Stomach (tissue), 9 donors: ENCODE results near the gene LAGE3. TPM values are rescaled to one million over a fixed set of nuclear protein-coding genes. Genes with fewer than 3 reads are reported as not detected.

Experiments
- DNase-seq, 2 donors: peaks; one replicate each; pipeline versions ENCODE4 v3.0.0 to v3.0.0-alpha.2; 2013 to 2019
- H3K27ac ChIP-seq, 5 donors: fragments of 200-600 bp in 4 of 5; sonication (generic) in 4 of 5; one replicate each; pipeline ENCODE4 v1.5.1; 2013 to 2019; ENCODE audit warnings: mild to moderate bottlenecking in 1 of 5, moderate library complexity in 1 of 5
- H3K27me3 ChIP-seq, 3 donors: fragments of 200-600 bp; sonication (generic); one replicate each; pipeline ENCODE4 v1.5.1; 2017 to 2019; ENCODE audit warnings: mixed run types in 1 of 3
- H3K36me3 ChIP-seq, 4 donors: fragments of 200-600 bp; sonication (generic); 1 replicate in 3 of 4; 2 replicates in 1 of 4; pipeline ENCODE4 v1.5.1; 2016 to 2019
- H3K4me1 ChIP-seq, 4 donors: fragments of 200-600 bp; sonication (generic); one replicate each; pipeline ENCODE4 v1.5.1; 2016 to 2019
- H3K4me3 ChIP-seq, 4 donors: fragments of 200-600 bp; sonication (generic) in 3 of 4; one replicate each; pipeline ENCODE4 v1.5.1; 2016 to 2019; ENCODE audit warnings: mild to moderate bottlenecking in 1 of 4
- H3K9me3 ChIP-seq, 4 donors: fragments of 200-600 bp; sonication (generic); one replicate each; pipeline ENCODE4 v1.5.1; 2016 to 2019
- EP300 ChIP-seq: sonication (generic); formaldehyde crosslinking; IDR thresholded peaks from one replicate; pipeline ENCODE4 v1.6.1; 2017; ENCODE audit warnings: antibody characterized with exemption
- POLR2A ChIP-seq, 4 donors: fragments of 450-650 bp; IDR thresholded peaks; one replicate each; pipeline ENCODE4 v1.6.1; 2016; ENCODE audit warnings: antibody characterized with exemption in 4 of 4, control low read depth in 2 of 4, mild to moderate bottlenecking in 1 of 4, moderate library complexity in 1 of 4
- POLR2AphosphoS5 ChIP-seq, 3 donors: sonication (generic); formaldehyde crosslinking; IDR thresholded peaks; one replicate each; pipeline ENCODE4 v1.6.1; 2016; ENCODE audit warnings: antibody characterized with exemption in 3 of 3
- WGBS, 5 donors: extraction: QIAGEN DNeasy Blood & Tissue Kit in 3 of 5; methylation state at CpG; one replicate each; pipeline versions ENCODE4 v1.1.5 to v1.1.7; 2013 to 2018; 5-methylcytosine and 5-hydroxymethylcytosine counted together
- intact Hi-C: fragments of 100-400 bp; cut with DNase I; formaldehyde crosslinking; loops from one replicate; pipeline ENCODE4 v1.15.1; 2023; ENCODE audit warnings: low total_unique reads
- polyA plus RNA-seq, 3 donors: library from polyadenylated mRNA; stranded (reverse); fragments of 200-250 nt; gene quantifications; one replicate each; pipeline ENCODE4 v1.2.3, GENCODE V29; 2013
- total RNA-seq, 5 donors: library from RNA; depleted of rRNA; stranded (reverse); fragments of >200 nt; gene quantifications; one replicate each; pipeline versions ENCODE4 v1.1.0 to v1.2.3, GENCODE V29; 2014 to 2016
- TF ChIP-seq, protein P1 (sequence below), 7 experiments: fragments of 450-650 bp in 4 of 7; fragments of 200-600 bp in 3 of 7; sonication (generic) in 3 of 7; IDR thresholded peaks; one replicate each; pipeline ENCODE4 v1.5.1; 2016 to 2019; ENCODE audit warnings: antibody characterized with exemption in 7 of 7, control low read depth in 2 of 7, mild to moderate bottlenecking in 1 of 7
- donor health status: healthy with polysubstance abuse.
- donor health status: Bipolar disorder and iron deficiency.
- donor health status: healthy.

The LAGE3 gene
- total and polyA plus RNA-seq, 8 donors = 2.7 to 29.0 (median 8.4) TPM; not detected in 1

DNA sequence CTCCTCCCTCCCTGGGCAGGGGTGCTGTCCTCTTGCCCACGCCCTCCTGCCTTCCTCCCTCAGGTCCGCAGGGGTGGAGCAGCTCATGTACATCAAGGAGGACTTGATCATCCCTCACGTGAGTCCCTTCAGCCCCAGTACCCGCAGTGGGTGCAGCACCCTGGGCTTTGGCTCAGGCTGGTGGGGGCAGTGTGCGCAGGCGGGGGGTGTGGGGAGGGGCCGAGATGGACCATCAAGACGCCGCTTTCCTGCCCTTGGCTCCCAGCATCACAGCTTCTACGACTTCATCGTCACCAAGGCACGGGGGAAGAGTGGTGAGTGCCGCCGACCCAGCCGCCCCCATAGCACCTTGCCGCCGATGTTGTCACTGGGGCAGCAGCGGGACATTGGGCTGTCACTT, 29.5 kb downstream of the LAGE3 start:
- H3K27me3 ChIP-seq = no peaks in the 10 kb centered on the region
- DNase-seq = no peak
- TF ChIP-seq POLR2AphosphoS5 (IDR thresholded peaks at IDR 0.05) = no peak
- intact Hi-C loops = no loop called here
- H3K36me3 ChIP-seq = peaks cover 14 to 54% (median 43%) of the 10 kb centered on the region in 4 donors
- 85 to 97% (median 94%) methylated on average over 7 to 18 of the region's 18 CpGs for WGBS, 5 donors
- no peaks in the 10 kb centered on the region for H3K9me3 ChIP-seq
- no peak overlapping the region for H3K27ac ChIP-seq
- no peak overlapping the region for H3K4me3 ChIP-seq
- H3K4me1 ChIP-seq = peaks cover 9 to 20% (median 15%) of the 10 kb centered on the region in 4 donors

DNA sequence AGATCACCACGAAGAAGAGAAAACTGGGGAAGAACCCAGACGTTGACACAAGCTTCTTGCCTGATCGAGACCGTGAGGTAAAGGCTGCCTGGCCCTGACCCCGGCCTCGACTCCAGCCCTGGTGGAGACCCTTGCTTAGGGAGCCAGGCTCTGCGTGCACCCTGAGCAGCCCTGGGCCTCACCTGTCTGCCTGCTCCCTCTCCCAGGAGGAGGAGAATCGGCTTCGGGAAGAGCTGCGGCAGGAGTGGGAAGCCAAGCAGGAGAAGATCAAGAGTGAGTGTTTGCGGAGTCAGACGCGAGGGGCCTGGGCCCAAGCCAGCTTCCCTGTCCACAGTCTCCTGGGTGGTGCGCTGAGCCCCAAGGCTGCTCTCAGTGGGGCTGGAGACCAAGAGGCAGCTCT, 30.6 kb downstream of the LAGE3 start:
- DNase-seq = no peak
- no peaks in the 10 kb centered on the region for H3K27me3 ChIP-seq
- intact Hi-C loops = no loop called here
- H3K9me3 ChIP-seq = no peaks in the 10 kb centered on the region
- no peak for TF ChIP-seq POLR2A (IDR thresholded peaks at IDR 0.05)
- TF ChIP-seq POLR2AphosphoS5 (IDR thresholded peaks at IDR 0.05) = no peak
- TF ChIP-seq, protein P1, sequence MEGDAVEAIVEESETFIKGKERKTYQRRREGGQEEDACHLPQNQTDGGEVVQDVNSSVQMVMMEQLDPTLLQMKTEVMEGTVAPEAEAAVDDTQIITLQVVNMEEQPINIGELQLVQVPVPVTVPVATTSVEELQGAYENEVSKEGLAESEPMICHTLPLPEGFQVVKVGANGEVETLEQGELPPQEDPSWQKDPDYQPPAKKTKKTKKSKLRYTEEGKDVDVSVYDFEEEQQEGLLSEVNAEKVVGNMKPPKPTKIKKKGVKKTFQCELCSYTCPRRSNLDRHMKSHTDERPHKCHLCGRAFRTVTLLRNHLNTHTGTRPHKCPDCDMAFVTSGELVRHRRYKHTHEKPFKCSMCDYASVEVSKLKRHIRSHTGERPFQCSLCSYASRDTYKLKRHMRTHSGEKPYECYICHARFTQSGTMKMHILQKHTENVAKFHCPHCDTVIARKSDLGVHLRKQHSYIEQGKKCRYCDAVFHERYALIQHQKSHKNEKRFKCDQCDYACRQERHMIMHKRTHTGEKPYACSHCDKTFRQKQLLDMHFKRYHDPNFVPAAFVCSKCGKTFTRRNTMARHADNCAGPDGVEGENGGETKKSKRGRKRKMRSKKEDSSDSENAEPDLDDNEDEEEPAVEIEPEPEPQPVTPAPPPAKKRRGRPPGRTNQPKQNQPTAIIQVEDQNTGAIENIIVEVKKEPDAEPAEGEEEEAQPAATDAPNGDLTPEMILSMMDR (IDR thresholded peaks at IDR 0.05) = no peak
- no peak for TF ChIP-seq EP300
- peaks cover 9 to 22% (median 18%) of the 10 kb centered on the region in 4 donors for H3K4me1 ChIP-seq
- 78 to 95% (median 90%) methylated on average over 10 to 14 of the region's 14 CpGs for WGBS, 5 donors
- peaks cover 14 to 54% (median 43%) of the 10 kb centered on the region in 4 donors for H3K36me3 ChIP-seq
- no peak overlapping the region for H3K27ac ChIP-seq
- H3K4me3 ChIP-seq = no peak overlapping the region

GRCh38 chrX:154446430-154446829, 32.7 kb downstream of the LAGE3 start:
- TF ChIP-seq POLR2A (IDR thresholded peaks at IDR 0.05) (no peak), EP300 (no peak), POLR2AphosphoS5 (IDR thresholded peaks at IDR 0.05) (no peak)
- TF ChIP-seq, protein P1 (IDR thresholded peaks at IDR 0.05) = no peak
- no peaks in the 10 kb centered on the region for H3K27me3 ChIP-seq

GRCh38 chrX:154445776-154446175, 33.3 kb downstream of the LAGE3 start:
- WGBS, 5 donors = 91 to 98% (median 92%) methylated on average over 16 of the region's 16 CpGs; no CpG with 5 or more reads in 1 of the 5 donors
- intact Hi-C loops = no loop called here
- no peaks in the 10 kb centered on the region for H3K27me3 ChIP-seq
- peaks cover 14 to 71% (median 60%) of the 10 kb centered on the region in 4 donors for H3K36me3 ChIP-seq
- no peak overlapping the region for H3K4me3 ChIP-seq
- no peaks in the 10 kb centered on the region for H3K9me3 ChIP-seq
- no peak for DNase-seq
- no peak overlapping the region for H3K27ac ChIP-seq
- TF ChIP-seq POLR2A (IDR thresholded peaks at IDR 0.05) = no peak
- peaks cover 9 to 25% (median 19%) of the 10 kb centered on the region in 4 donors for H3K4me1 ChIP-seq

More at GRCh38 chrX:154446430-154446829, 32.7 kb downstream of the LAGE3 start:
- H3K4me3 ChIP-seq = no peak overlapping the region
- H3K4me1 ChIP-seq = peaks cover 9 to 23% (median 19%) of the 10 kb centered on the region in 4 donors
- H3K36me3 ChIP-seq = peaks cover 14 to 69% (median 58%) of the 10 kb centered on the region in 4 donors
- WGBS, 5 donors = 86 to 95% (median 94%) methylated on average over 8 to 12 of the region's 12 CpGs
- DNase-seq = no peak
- no peak overlapping the region for H3K27ac ChIP-seq
- H3K9me3 ChIP-seq = no peaks in the 10 kb centered on the region
- intact Hi-C loops = no loop called here

GRCh38 chrX:154444755-154445246, 34.3 kb downstream of the LAGE3 start:
- TF ChIP-seq POLR2A (IDR thresholded peaks at IDR 0.05) = no peak
- no peak for TF ChIP-seq EP300
- TF ChIP-seq, protein P1 (IDR thresholded peaks at IDR 0.05) = no peak
- TF ChIP-seq POLR2AphosphoS5 (IDR thresholded peaks at IDR 0.05) = no peak
- intact Hi-C loops = no loop called here
- DNase-seq = no peak
- WGBS, 5 donors = 39 to 57% (median 46%) methylated on average over 13 of the region's 13 CpGs; no CpG with 5 or more reads in 2 of the 5 donors
- H3K9me3 ChIP-seq = no peaks in the 10 kb centered on the region
- peaks cover 9 to 32% (median 19%) of the 10 kb centered on the region in 4 donors for H3K4me1 ChIP-seq
- peak overlapping the region; percentile 55 to 66 (median 59) for H3K4me3 ChIP-seq
- no peaks in the 10 kb centered on the region for H3K27me3 ChIP-seq
- peak overlapping the region in 4 of 5 donors; percentile 80 to 91 (median 88) for H3K27ac ChIP-seq
- H3K36me3 ChIP-seq = peaks cover 14 to 71% (median 59%) of the 10 kb centered on the region in 4 donors
